SK-N-SH treated with all-trans-retinoic acid at 6 μM for 48 hours (cell line): ENCODE results near the gene HMCN2.

ENCODE experiments used
- ZFP30 ChIP-seq: fragments of 450-650 bp; formaldehyde crosslinking; IDR thresholded peaks from 2 replicates; pipeline ENCODE4 v1.5.0; 2022; ENCODE audit warnings: mild to moderate bottlenecking, moderate library complexity
- ZNF565 ChIP-seq: fragments of 450-650 bp; formaldehyde crosslinking; conservative IDR thresholded peaks from 2 replicates; pipeline ENCODE4 v1.5.0; 2020; ENCODE audit warnings: low read depth, mild to moderate bottlenecking, moderate library complexity
- TF ChIP-seq, protein P1 (sequence below): fragments of 250-450 bp; sonication (Bioruptor Pico); IDR thresholded peaks from 2 replicates; pipeline ENCODE4 v1.5.0; 2020; ENCODE audit warnings: mild to moderate bottlenecking, moderate library complexity

- TF ChIP-seq ZNF565 (CRISPR knock-in tag) = no peak
- TF ChIP-seq, protein P1, sequence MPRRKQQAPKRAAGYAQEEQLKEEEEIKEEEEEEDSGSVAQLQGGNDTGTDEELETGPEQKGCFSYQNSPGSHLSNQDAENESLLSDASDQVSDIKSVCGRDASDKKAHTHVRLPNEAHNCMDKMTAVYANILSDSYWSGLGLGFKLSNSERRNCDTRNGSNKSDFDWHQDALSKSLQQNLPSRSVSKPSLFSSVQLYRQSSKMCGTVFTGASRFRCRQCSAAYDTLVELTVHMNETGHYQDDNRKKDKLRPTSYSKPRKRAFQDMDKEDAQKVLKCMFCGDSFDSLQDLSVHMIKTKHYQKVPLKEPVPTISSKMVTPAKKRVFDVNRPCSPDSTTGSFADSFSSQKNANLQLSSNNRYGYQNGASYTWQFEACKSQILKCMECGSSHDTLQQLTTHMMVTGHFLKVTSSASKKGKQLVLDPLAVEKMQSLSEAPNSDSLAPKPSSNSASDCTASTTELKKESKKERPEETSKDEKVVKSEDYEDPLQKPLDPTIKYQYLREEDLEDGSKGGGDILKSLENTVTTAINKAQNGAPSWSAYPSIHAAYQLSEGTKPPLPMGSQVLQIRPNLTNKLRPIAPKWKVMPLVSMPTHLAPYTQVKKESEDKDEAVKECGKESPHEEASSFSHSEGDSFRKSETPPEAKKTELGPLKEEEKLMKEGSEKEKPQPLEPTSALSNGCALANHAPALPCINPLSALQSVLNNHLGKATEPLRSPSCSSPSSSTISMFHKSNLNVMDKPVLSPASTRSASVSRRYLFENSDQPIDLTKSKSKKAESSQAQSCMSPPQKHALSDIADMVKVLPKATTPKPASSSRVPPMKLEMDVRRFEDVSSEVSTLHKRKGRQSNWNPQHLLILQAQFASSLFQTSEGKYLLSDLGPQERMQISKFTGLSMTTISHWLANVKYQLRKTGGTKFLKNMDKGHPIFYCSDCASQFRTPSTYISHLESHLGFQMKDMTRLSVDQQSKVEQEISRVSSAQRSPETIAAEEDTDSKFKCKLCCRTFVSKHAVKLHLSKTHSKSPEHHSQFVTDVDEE (CRISPR knock-in tag) = no peak
- no peak for TF ChIP-seq ZFP30 (CRISPR knock-in tag)
Observed at GRCh38 chr9:130237076-130237475, 28.5 kb upstream of the HMCN2 start.
